ENCODE results near the gene PPP1R12A. TPM values are rescaled to one million over a fixed set of nuclear protein-coding genes. Genes with fewer than 3 reads are reported as not detected.

The PPP1R12A gene
- total RNA-seq, 1 donor from 2014 or later = 95.8 TPM

DNA sequence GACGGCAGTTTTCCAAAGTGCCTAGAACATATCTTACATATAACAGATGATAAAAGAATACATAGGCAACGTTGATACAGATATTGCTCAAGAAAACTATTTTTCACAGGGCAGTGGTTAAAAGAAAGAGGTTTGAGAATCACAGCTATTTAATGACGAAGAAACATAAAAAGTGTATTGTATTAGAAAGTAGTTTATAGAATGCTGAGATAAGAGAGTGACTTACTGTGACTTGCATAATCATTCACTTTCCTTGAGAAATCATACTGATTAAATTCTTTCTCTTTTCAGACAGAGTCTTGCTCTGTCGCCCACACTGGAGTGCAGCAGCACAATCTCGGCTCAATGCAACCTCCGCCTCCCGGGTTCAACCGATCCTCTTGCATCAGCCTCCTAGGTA lies 57.7 kb downstream of the PPP1R12A start:
- Histone ChIP-seq H3K4me1 (peaks cover 36% of the 10 kb centered on the region), H3K27me3 (no peaks in the 10 kb centered on the region), H3K9me3 (no peaks in the 10 kb centered on the region), H3K4me3 (no peak overlapping the region), H3K27ac (no peak overlapping the region), H3K36me3 (no peaks in the 10 kb centered on the region)
- TF ChIP-seq, protein P1, sequence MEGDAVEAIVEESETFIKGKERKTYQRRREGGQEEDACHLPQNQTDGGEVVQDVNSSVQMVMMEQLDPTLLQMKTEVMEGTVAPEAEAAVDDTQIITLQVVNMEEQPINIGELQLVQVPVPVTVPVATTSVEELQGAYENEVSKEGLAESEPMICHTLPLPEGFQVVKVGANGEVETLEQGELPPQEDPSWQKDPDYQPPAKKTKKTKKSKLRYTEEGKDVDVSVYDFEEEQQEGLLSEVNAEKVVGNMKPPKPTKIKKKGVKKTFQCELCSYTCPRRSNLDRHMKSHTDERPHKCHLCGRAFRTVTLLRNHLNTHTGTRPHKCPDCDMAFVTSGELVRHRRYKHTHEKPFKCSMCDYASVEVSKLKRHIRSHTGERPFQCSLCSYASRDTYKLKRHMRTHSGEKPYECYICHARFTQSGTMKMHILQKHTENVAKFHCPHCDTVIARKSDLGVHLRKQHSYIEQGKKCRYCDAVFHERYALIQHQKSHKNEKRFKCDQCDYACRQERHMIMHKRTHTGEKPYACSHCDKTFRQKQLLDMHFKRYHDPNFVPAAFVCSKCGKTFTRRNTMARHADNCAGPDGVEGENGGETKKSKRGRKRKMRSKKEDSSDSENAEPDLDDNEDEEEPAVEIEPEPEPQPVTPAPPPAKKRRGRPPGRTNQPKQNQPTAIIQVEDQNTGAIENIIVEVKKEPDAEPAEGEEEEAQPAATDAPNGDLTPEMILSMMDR (IDR thresholded peaks at IDR 0.05) = no peak
- TF ChIP-seq POLR2A (IDR thresholded peaks at IDR 0.05) (no peak), POLR2AphosphoS5 (IDR thresholded peaks at IDR 0.05; ENCODE audit: insufficient read depth in 1 of 2, low read depth in 1 of 2) (no peak)
- DNase-seq (ENCODE audit: extremely low spot score in 2 of 2) = no peak
- intact Hi-C loops (cut with DNase I) = no loop called here

- H3K27me3 ChIP-seq = no peaks in the 10 kb centered on the region
- H3K4me3 ChIP-seq = no peak overlapping the region
- H3K4me1 ChIP-seq = peaks cover 26% of the 10 kb centered on the region
- H3K9me3 ChIP-seq = no peaks in the 10 kb centered on the region
- H3K36me3 ChIP-seq = peaks cover 0 to 9% of the 10 kb centered on the region in 2 donors
- intact Hi-C loops (cut with DNase I) = no loop called here
- DNase-seq (ENCODE audit: extremely low spot score in 2 of 2) = no peak
- no peak overlapping the region for H3K27ac ChIP-seq
- TF ChIP-seq POLR2A (IDR thresholded peaks at IDR 0.05) (no peak), POLR2AphosphoS5 (IDR thresholded peaks at IDR 0.05; ENCODE audit: insufficient read depth in 1 of 2, low read depth in 1 of 2) (no peak)
- TF ChIP-seq, protein P1 (IDR thresholded peaks at IDR 0.05) = no peak
Observed at GRCh38 chr12:79874665-79875064, 60.2 kb downstream of the PPP1R12A start.

GRCh38 chr12:79873201-79873600 lies 61.7 kb downstream of the PPP1R12A start:
- no peak for TF ChIP-seq POLR2AphosphoS5 (IDR thresholded peaks at IDR 0.05; ENCODE audit: insufficient read depth in 1 of 2, low read depth in 1 of 2)
- TF ChIP-seq POLR2A (IDR thresholded peaks at IDR 0.05) = no peak

GRCh38 chr12:79871621-79872020 lies 63.3 kb downstream of the PPP1R12A start:
- Histone ChIP-seq H3K9me3 (no peaks in the 10 kb centered on the region), H3K27me3 (no peaks in the 10 kb centered on the region), H3K27ac (no peak overlapping the region), H3K36me3 (peaks cover 0 to 18% of the 10 kb centered on the region in 2 donors), H3K4me1 (peaks cover 35% of the 10 kb centered on the region), H3K4me3 (no peak overlapping the region)
- no peak for DNase-seq (ENCODE audit: extremely low spot score in 2 of 2)
- TF ChIP-seq POLR2A (IDR thresholded peaks at IDR 0.05) (no peak), POLR2AphosphoS5 (IDR thresholded peaks at IDR 0.05; ENCODE audit: insufficient read depth in 1 of 2, low read depth in 1 of 2) (no peak)
- TF ChIP-seq, protein P1 (IDR thresholded peaks at IDR 0.05) = no peak
- intact Hi-C loops (cut with DNase I) = no loop called here

More at GRCh38 chr12:79873201-79873600, 61.7 kb downstream of the PPP1R12A start:
- peaks cover 0 to 9% of the 10 kb centered on the region in 2 donors for H3K36me3 ChIP-seq
- H3K27ac ChIP-seq = no peak overlapping the region
- no peaks in the 10 kb centered on the region for H3K9me3 ChIP-seq
- no peaks in the 10 kb centered on the region for H3K27me3 ChIP-seq
- DNase-seq (ENCODE audit: extremely low spot score in 2 of 2) = no peak
- H3K4me3 ChIP-seq = no peak overlapping the region
- H3K4me1 ChIP-seq = peaks cover 35% of the 10 kb centered on the region
- intact Hi-C loops (cut with DNase I) = no loop called here

DNA sequence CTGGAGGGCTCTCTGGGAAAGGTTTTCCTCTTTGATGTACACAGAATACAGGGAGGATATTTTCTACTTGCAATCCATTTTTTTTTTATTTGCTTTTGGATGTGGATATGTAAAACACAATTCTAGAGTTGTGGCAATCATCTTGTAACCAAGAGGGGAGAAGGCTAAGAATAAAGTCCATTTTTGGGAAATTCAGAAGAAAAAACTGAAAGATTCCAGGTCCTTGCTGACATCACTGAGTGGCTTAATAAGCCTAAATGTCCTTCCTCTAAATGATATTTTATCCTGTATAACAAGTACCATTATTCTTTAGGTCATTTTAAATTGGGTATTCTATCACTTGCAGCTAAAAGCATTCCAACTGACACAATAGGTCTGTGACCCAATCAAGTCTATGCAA lies 64.0 kb downstream of the PPP1R12A start:
- peaks cover 35% of the 10 kb centered on the region for H3K4me1 ChIP-seq
- H3K36me3 ChIP-seq = peaks cover 0 to 19% of the 10 kb centered on the region in 2 donors
- H3K27me3 ChIP-seq = no peaks in the 10 kb centered on the region
- no peaks in the 10 kb centered on the region for H3K9me3 ChIP-seq
- intact Hi-C loops (cut with DNase I) = no loop called here
- H3K4me3 ChIP-seq = no peak overlapping the region
- TF ChIP-seq, protein P1 (IDR thresholded peaks at IDR 0.05) = no peak
- TF ChIP-seq POLR2A (IDR thresholded peaks at IDR 0.05) = no peak
- TF ChIP-seq POLR2AphosphoS5 (IDR thresholded peaks at IDR 0.05; ENCODE audit: insufficient read depth in 1 of 2, low read depth in 1 of 2) = no peak
- DNase-seq (ENCODE audit: extremely low spot score in 2 of 2) = no peak
- H3K27ac ChIP-seq = no peak overlapping the region

All from vagina (tissue), 2 donors.